ENCODE measurements around the gene TNFRSF1A.

The TNFRSF1A gene

GRCh38 chr12:6363010-6363329 lies 21.1 kb upstream of the TNFRSF1A start:
- no peak overlapping the region for H3K4me2 ChIP-seq (ENCODE audit: low read length)
- no peak overlapping the region for H3K4me3 ChIP-seq (ENCODE audit: low read depth, low read length)

DNA sequence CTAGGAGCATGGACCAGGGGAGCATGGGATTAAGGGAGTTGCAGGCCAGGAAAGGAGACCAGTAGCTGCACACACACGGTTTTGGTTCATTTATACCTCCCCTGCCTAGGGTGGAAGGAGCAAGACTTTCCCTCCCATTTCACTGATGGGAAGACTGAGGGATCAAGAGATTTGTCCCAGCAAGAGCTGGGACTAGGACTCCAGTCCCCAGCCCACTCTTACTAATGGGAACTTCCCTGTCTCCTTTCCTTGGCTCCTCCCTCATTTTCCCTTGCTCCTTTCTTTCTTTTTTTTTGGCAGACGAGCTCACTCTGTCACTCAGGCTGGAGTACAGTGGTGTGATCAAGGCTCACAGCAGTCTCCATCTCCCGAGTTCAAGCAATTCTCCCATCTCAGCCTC lies 20.5 kb upstream of the TNFRSF1A start:
- TF ChIP-seq, protein P1, sequence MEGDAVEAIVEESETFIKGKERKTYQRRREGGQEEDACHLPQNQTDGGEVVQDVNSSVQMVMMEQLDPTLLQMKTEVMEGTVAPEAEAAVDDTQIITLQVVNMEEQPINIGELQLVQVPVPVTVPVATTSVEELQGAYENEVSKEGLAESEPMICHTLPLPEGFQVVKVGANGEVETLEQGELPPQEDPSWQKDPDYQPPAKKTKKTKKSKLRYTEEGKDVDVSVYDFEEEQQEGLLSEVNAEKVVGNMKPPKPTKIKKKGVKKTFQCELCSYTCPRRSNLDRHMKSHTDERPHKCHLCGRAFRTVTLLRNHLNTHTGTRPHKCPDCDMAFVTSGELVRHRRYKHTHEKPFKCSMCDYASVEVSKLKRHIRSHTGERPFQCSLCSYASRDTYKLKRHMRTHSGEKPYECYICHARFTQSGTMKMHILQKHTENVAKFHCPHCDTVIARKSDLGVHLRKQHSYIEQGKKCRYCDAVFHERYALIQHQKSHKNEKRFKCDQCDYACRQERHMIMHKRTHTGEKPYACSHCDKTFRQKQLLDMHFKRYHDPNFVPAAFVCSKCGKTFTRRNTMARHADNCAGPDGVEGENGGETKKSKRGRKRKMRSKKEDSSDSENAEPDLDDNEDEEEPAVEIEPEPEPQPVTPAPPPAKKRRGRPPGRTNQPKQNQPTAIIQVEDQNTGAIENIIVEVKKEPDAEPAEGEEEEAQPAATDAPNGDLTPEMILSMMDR (IDR thresholded peaks at IDR 0.05) = no peak
- H3K36me3 ChIP-seq (ENCODE audit: control insufficient read depth, insufficient read depth, low read length) = no peaks in the 10 kb centered on the region
- no peak overlapping the region for H3K4me2 ChIP-seq (ENCODE audit: low read length)
- no peak overlapping the region for H2AFZ ChIP-seq
- H3K27me3 ChIP-seq (ENCODE audit: control insufficient read depth, insufficient read depth, low read length) = no peaks in the 10 kb centered on the region
- H3K27ac ChIP-seq = peak overlapping the region; percentile 25
- H3K9me3 ChIP-seq (ENCODE audit: control insufficient read depth, low read length) = no peaks in the 10 kb centered on the region
- H3K79me2 ChIP-seq = no peaks in the 10 kb centered on the region
- H3K9ac ChIP-seq = no peak overlapping the region
- H3K4me3 ChIP-seq (ENCODE audit: low read depth, low read length) = no peak overlapping the region
- peaks cover 3% of the 10 kb centered on the region for H3K4me1 ChIP-seq

More at GRCh38 chr12:6363010-6363329, 21.1 kb upstream of the TNFRSF1A start:
- TF ChIP-seq, protein P1 (IDR thresholded peaks at IDR 0.05) = no peak
- H2AFZ ChIP-seq = peak overlapping the region; percentile 78
- H3K79me2 ChIP-seq = no peaks in the 10 kb centered on the region
- no peak overlapping the region for H3K9ac ChIP-seq
- H3K27me3 ChIP-seq (ENCODE audit: control insufficient read depth, insufficient read depth, low read length) = no peaks in the 10 kb centered on the region
- H3K9me3 ChIP-seq (ENCODE audit: control insufficient read depth, low read length) = no peaks in the 10 kb centered on the region
- H3K4me1 ChIP-seq = peaks cover 3% of the 10 kb centered on the region
- no peaks in the 10 kb centered on the region for H3K36me3 ChIP-seq (ENCODE audit: control insufficient read depth, insufficient read depth, low read length)
- peak overlapping the region; percentile 81 for H3K27ac ChIP-seq

- no peaks in the 10 kb centered on the region for H3K27me3 ChIP-seq (ENCODE audit: control insufficient read depth, insufficient read depth, low read length)
- H3K4me3 ChIP-seq (ENCODE audit: low read depth, low read length) = no peak overlapping the region
- H3K4me1 ChIP-seq = peaks cover 5% of the 10 kb centered on the region
- no peak overlapping the region for H2AFZ ChIP-seq
- TF ChIP-seq, protein P1 (IDR thresholded peaks at IDR 0.05) = no peak
- no peaks in the 10 kb centered on the region for H3K79me2 ChIP-seq
- H3K9me3 ChIP-seq (ENCODE audit: control insufficient read depth, low read length) = no peaks in the 10 kb centered on the region
- H3K4me2 ChIP-seq (ENCODE audit: low read length) = no peak overlapping the region
- no peak overlapping the region for H3K9ac ChIP-seq
- peak overlapping the region; percentile 25 for H3K27ac ChIP-seq
- no peaks in the 10 kb centered on the region for H3K36me3 ChIP-seq (ENCODE audit: control insufficient read depth, insufficient read depth, low read length)
Observed at GRCh38 chr12:6361834-6362233, 20.0 kb upstream of the TNFRSF1A start.

DNA sequence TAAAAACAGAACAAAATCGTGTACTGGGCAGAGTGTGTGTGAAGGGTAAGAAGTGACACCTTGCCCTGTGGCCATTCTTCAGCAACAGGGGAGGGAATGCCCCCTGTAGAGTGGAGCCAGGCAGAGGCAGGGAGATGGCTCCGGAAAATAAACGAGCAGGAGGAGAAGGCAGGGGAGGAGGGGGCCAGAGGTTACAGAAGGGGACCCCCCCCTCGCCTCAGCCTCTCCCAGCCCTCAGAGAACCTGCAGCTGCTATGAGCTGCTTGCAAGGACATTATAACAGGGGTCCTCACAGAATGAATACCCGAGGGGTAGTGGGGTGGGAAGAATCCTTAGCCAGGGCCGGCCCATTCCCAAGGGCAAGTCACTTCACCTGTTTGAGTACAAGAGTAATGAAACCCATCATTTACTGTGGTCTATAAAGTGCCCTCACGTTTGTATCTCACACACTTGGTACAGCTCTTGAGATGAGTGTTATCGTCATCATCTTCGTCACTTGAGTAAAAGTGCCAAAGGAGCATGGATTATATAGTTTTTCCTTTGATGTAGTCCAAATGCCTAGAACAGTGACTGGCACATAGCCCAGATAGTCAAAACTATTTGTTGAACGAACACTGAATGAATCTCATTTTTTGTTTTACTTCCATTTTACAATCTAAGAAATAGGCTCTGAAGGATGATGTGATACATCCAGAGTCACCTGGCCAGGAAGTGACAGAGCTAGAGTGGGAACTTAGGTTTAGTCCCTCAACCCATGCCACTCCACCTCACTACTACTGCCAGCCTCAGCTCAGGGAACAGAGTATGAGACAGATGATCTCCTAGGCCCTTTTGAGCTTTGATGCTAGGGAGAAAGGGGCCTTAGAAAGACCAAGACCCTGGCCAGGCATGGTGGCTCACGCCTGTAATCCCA lies 19.0 kb upstream of the TNFRSF1A start:
- H3K4me1 ChIP-seq = peaks cover 9% of the 10 kb centered on the region

More for the DNA sequence above, 19.0 kb upstream of the TNFRSF1A start:
- Histone ChIP-seq H3K36me3 (ENCODE audit: control insufficient read depth, insufficient read depth, low read length) (no peaks in the 10 kb centered on the region), H3K4me2 (ENCODE audit: low read length) (no peak overlapping the region), H3K4me3 (ENCODE audit: low read depth, low read length) (no peak overlapping the region), H3K79me2 (no peaks in the 10 kb centered on the region), H3K9me3 (ENCODE audit: control insufficient read depth, low read length) (no peaks in the 10 kb centered on the region), H3K27ac (no peak overlapping the region), H3K27me3 (ENCODE audit: control insufficient read depth, insufficient read depth, low read length) (no peaks in the 10 kb centered on the region), H2AFZ (no peak overlapping the region), H3K9ac (no peak overlapping the region)
- TF ChIP-seq, protein P1 (IDR thresholded peaks at IDR 0.05) = no peak
